ENCODE measurements around the gene LRRC75A. TPM values are rescaled to one million over a fixed set of nuclear protein-coding genes. Genes with fewer than 3 reads are reported as not detected.

Gene LRRC75A
- total and polyA plus RNA-seq, 2 of the 13 experiments (the other 11 are each of a cell fraction or from before 2014, with no cell fraction given), result 0.03 TPM; not detected in 1

DNA sequence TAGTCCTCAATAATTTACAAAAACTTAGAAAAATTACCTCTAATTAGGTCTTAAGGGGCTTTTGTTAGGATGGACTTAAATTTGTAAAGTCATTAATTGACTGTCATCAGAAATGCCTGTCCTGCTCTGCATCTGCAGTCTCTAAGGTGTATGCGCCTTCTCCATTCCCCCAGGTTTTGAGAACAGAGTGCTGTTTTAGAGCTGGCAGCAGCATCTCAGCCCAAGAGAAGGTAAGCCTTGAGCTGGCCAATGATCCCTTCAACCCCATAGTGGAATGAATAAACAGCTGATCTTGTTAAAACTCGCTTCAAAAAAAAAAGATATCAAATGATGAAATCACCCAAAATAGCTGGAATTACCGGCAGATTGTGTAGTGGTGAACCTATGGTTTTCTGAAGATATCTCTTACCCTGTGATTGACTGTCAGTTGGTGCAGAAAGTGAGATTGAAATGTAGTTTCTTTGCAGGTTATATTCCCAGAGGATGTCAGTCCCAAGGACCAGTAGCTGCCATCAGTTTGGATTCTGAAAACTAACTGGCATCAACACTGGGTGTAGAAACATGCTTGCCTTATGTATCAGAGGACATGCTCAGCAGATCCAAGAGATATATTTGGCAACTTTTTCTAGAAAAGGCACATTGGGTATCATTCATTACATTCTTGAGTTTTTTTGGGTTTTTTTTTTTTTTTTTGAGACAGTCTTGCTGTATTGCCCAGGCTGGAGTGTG, 50.9 kb downstream of the LRRC75A start:
- WGBS (ENCODE audit: low lambda C conversion rate), result 51% methylated on average over 3 of the region's 3 CpGs
- peak overlapping the region; percentile 98 for H3K9ac ChIP-seq (ENCODE audit: insufficient read depth, low read depth, low read length)
- FAIRE-seq (no peak), DNase-seq (ENCODE audit: low spot score) (no peak), ATAC-seq (no peak)
- peaks cover 39% of the 10 kb centered on the region for H3K79me2 ChIP-seq (ENCODE audit: insufficient read depth, low read length)
- peak overlapping the region; percentile 91 to 94 (median 93) for H3K4me3 ChIP-seq (replicated peaks in 1 of 3; ENCODE audit: insufficient read depth in 1 of 3, low read depth in 2 of 3, low read length in 3 of 3)
- H2AFZ ChIP-seq (ENCODE audit: low read length), result no peak overlapping the region
- peak overlapping the region; percentile 89 for H3K27ac ChIP-seq (ENCODE audit: extremely low read length, insufficient read depth, low read length)
- peak overlapping the region; percentile 96 for H3K4me2 ChIP-seq (ENCODE audit: low read depth, low read length)
- in situ Hi-C loops (cut with HindIII; ENCODE audit: extremely low pct_ligation_motif_present, low pct_unique_long_range_greater_than_20kb), result no loop called here
- H3K36me3 ChIP-seq (replicated peaks in 1 of 2; ENCODE audit: control insufficient read depth in 1 of 2, insufficient read depth in 2 of 2, low read length in 2 of 2), result peaks cover 16 to 42% of the 10 kb centered on the region in 2 experiments
- ChIA-PET POLR2A (interaction anchor here (0.7 to 10.1 kb wide), 15 partner anchors 10 to 238 kb away, joined by 3 to 159 read pairs (median 5); partner anchors contain the start of genes NCOR1, TRPV2 and UBB), CTCF (ENCODE audit: low intra/inter-chr PET ratio, low total read pairs) (no interaction called here)
- H3K4me1 ChIP-seq (ENCODE audit: insufficient read depth, low read length), result peaks cover 84% of the 10 kb centered on the region
- intact Hi-C loops (cut with micrococcal nuclease; ENCODE audit: unreplicated experiment), result no loop called here
- no TSS peak for BruUV-seq (replicated peaks)
- H3K9me3 ChIP-seq (ENCODE audit: low read length), result no peaks in the 10 kb centered on the region
- no peaks in the 10 kb centered on the region; a peak in 1 of 5 replicates for H3K27me3 ChIP-seq (ENCODE audit: control insufficient read depth in 1 of 2, insufficient read depth in 2 of 2, low read length in 2 of 2)
- H4K20me1 ChIP-seq (ENCODE audit: insufficient read depth, low read length), result peaks cover 47% of the 10 kb centered on the region
- TF ChIP-seq ZNF883 (CRISPR knock-in tag; IDR thresholded peaks at IDR 0.05; ENCODE audit: not compliant biosample characterization) (no peak), ZNF207 (IDR thresholded peaks at IDR 0.05; ENCODE audit: borderline replicate concordance) (no peak), RARG (CRISPR knock-in tag; IDR thresholded peaks at IDR 0.05; ENCODE audit: low read depth) (no peak), ZBTB42 (CRISPR knock-in tag; IDR thresholded peaks at IDR 0.05) (no peak), POLR2AphosphoS5 (IDR thresholded peaks at IDR 0.05; ENCODE audit: low read depth, low read length) (peak; percentile 49; the same call in 1 of the 2 replicates), ZKSCAN5 (CRISPR knock-in tag; IDR thresholded peaks at IDR 0.05) (no peak), RBM22 (optimal IDR thresholded peaks at IDR 0.05; ENCODE audit: low read length) (peak; percentile 82), PCBP2 (optimal IDR thresholded peaks at IDR 0.05; ENCODE audit: low read depth, low read length, poor library complexity, severe bottlenecking) (no peak), BRCA1 (CRISPR knock-in tag; IDR thresholded peaks at IDR 0.05) (no peak), NCOA5 (CRISPR knock-in tag; IDR thresholded peaks at IDR 0.05) (no peak), ZNF12 (CRISPR knock-in tag; IDR thresholded peaks at IDR 0.05) (no peak), ZNF317 (CRISPR knock-in tag; IDR thresholded peaks at IDR 0.05) (no peak), GTF2F1 (IDR thresholded peaks at IDR 0.05; ENCODE audit: low read length) (no peak), POLR2G (IDR thresholded peaks at IDR 0.05; ENCODE audit: low read depth, low read length) (peak; percentile 60), RBFOX2 (IDR thresholded peaks at IDR 0.05; ENCODE audit: low read depth, low read length) (peak; percentile 72; the same call in 1 of the 2 replicates), KDM1A (CRISPR knock-in tag; IDR thresholded peaks at IDR 0.05) (no peak)
- TF ChIP-seq, protein P1, sequence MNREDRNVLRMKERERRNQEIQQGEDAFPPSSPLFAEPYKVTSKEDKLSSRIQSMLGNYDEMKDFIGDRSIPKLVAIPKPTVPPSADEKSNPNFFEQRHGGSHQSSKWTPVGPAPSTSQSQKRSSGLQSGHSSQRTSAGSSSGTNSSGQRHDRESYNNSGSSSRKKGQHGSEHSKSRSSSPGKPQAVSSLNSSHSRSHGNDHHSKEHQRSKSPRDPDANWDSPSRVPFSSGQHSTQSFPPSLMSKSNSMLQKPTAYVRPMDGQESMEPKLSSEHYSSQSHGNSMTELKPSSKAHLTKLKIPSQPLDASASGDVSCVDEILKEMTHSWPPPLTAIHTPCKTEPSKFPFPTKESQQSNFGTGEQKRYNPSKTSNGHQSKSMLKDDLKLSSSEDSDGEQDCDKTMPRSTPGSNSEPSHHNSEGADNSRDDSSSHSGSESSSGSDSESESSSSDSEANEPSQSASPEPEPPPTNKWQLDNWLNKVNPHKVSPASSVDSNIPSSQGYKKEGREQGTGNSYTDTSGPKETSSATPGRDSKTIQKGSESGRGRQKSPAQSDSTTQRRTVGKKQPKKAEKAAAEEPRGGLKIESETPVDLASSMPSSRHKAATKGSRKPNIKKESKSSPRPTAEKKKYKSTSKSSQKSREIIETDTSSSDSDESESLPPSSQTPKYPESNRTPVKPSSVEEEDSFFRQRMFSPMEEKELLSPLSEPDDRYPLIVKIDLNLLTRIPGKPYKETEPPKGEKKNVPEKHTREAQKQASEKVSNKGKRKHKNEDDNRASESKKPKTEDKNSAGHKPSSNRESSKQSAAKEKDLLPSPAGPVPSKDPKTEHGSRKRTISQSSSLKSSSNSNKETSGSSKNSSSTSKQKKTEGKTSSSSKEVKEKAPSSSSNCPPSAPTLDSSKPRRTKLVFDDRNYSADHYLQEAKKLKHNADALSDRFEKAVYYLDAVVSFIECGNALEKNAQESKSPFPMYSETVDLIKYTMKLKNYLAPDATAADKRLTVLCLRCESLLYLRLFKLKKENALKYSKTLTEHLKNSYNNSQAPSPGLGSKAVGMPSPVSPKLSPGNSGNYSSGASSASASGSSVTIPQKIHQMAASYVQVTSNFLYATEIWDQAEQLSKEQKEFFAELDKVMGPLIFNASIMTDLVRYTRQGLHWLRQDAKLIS (CRISPR knock-in tag; IDR thresholded peaks at IDR 0.05), result 0 out of 2 replicates have a peak, but pooled peaks have one; percentile 43
- TF ChIP-seq, protein P2, sequence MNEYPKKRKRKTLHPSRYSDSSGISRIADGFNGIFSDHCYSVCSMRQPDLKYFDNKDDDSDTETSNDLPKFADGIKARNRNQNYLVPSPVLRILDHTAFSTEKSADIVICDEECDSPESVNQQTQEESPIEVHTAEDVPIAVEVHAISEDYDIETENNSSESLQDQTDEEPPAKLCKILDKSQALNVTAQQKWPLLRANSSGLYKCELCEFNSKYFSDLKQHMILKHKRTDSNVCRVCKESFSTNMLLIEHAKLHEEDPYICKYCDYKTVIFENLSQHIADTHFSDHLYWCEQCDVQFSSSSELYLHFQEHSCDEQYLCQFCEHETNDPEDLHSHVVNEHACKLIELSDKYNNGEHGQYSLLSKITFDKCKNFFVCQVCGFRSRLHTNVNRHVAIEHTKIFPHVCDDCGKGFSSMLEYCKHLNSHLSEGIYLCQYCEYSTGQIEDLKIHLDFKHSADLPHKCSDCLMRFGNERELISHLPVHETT (CRISPR knock-in tag; conservative IDR thresholded peaks at IDR 0.05), result no peak
- TF ChIP-seq, protein P3, sequence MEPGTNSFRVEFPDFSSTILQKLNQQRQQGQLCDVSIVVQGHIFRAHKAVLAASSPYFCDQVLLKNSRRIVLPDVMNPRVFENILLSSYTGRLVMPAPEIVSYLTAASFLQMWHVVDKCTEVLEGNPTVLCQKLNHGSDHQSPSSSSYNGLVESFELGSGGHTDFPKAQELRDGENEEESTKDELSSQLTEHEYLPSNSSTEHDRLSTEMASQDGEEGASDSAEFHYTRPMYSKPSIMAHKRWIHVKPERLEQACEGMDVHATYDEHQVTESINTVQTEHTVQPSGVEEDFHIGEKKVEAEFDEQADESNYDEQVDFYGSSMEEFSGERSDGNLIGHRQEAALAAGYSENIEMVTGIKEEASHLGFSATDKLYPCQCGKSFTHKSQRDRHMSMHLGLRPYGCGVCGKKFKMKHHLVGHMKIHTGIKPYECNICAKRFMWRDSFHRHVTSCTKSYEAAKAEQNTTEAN (CRISPR knock-in tag; conservative IDR thresholded peaks at IDR 0.05), result no peak
